ENCODE data around the gene PKD1L1. TPM values are rescaled to one million over a fixed set of nuclear protein-coding genes. Genes with fewer than 3 reads are reported as not detected.

PKD1L1 gene
- total RNA-seq, 1 experiment from 2014 or later, result 0.24 TPM

- TF ChIP-seq CTCF (IDR thresholded peaks at IDR 0.05; ENCODE audit: unreplicated experiment), result no peak
- intact Hi-C loops (cut with micrococcal nuclease; ENCODE audit: unreplicated experiment), result loop anchor here (2.0 kb wide), 1 partner anchor 541 kb away; no protein-coding TSS in a partner anchor
- BruUV-seq (replicated peaks), result no TSS peak
- no peak overlapping the region for H3K27ac Mint-ChIP-seq (ENCODE audit: unreplicated experiment)
- peaks cover 23% of the 10 kb centered on the region for H3K4me1 Mint-ChIP-seq (ENCODE audit: low read depth, unreplicated experiment)
- DNase-seq, result no peak
- no peak overlapping the region for H3K4me3 Mint-ChIP-seq (ENCODE audit: low read depth, unreplicated experiment)
- no peaks in the 10 kb centered on the region for H3K9me3 Mint-ChIP-seq (ENCODE audit: low read depth, unreplicated experiment)
- no peaks in the 10 kb centered on the region for H3K27me3 Mint-ChIP-seq (ENCODE audit: unreplicated experiment)
- H3K36me3 Mint-ChIP-seq (ENCODE audit: insufficient read depth, unreplicated experiment), result peaks cover 3% of the 10 kb centered on the region
- CTCF ChIA-PET, result interaction anchor here (0.7 kb wide), 1 partner anchor 172 kb away, joined by 3 read pairs; no protein-coding TSS in a partner anchor
These were observed 134.5 kb downstream of the PKD1L1 start for GRCh38 chr7:47813620-47814260.

GRCh38 chr7:47812429-47813136 lies 135.7 kb downstream of the PKD1L1 start:
- Mint-ChIP-seq H3K36me3 (ENCODE audit: insufficient read depth, unreplicated experiment) (peaks cover 3% of the 10 kb centered on the region), H3K9me3 (ENCODE audit: low read depth, unreplicated experiment) (no peaks in the 10 kb centered on the region), H3K27me3 (ENCODE audit: unreplicated experiment) (no peaks in the 10 kb centered on the region), H3K4me1 (ENCODE audit: low read depth, unreplicated experiment) (peaks cover 15% of the 10 kb centered on the region), H3K27ac (ENCODE audit: unreplicated experiment) (no peak overlapping the region), H3K4me3 (ENCODE audit: low read depth, unreplicated experiment) (no peak overlapping the region)
- intact Hi-C loops (cut with micrococcal nuclease; ENCODE audit: unreplicated experiment), result no loop called here
- no peak for TF ChIP-seq CTCF (IDR thresholded peaks at IDR 0.05; ENCODE audit: unreplicated experiment)
- CTCF ChIA-PET, result interaction anchor here (1.2 kb wide), 1 partner anchor 49 kb away, joined by 3 read pairs; no protein-coding TSS in a partner anchor
- no TSS peak for BruUV-seq (replicated peaks)
- no peak for DNase-seq

- intact Hi-C loops (cut with micrococcal nuclease; ENCODE audit: unreplicated experiment), result no loop called here
- Mint-ChIP-seq H3K27me3 (ENCODE audit: unreplicated experiment) (no peaks in the 10 kb centered on the region), H3K4me1 (ENCODE audit: low read depth, unreplicated experiment) (peaks cover 14% of the 10 kb centered on the region), H3K4me3 (ENCODE audit: low read depth, unreplicated experiment) (no peak overlapping the region), H3K36me3 (ENCODE audit: insufficient read depth, unreplicated experiment) (peaks cover 3% of the 10 kb centered on the region), H3K27ac (ENCODE audit: unreplicated experiment) (no peak overlapping the region), H3K9me3 (ENCODE audit: low read depth, unreplicated experiment) (no peaks in the 10 kb centered on the region)
- no peak for TF ChIP-seq CTCF (IDR thresholded peaks at IDR 0.05; ENCODE audit: unreplicated experiment)
- CTCF ChIA-PET, result interaction anchor here (1.2 kb wide), 1 partner anchor 48 kb away, joined by 3 read pairs; no protein-coding TSS in a partner anchor
- no TSS peak for BruUV-seq (replicated peaks)
- no peak for DNase-seq
These were observed 136.5 kb downstream of the PKD1L1 start for GRCh38 chr7:47811632-47812380.

- Mint-ChIP-seq H3K36me3 (ENCODE audit: insufficient read depth, unreplicated experiment) (no peaks in the 10 kb centered on the region), H3K4me3 (ENCODE audit: low read depth, unreplicated experiment) (no peak overlapping the region), H3K9me3 (ENCODE audit: low read depth, unreplicated experiment) (no peaks in the 10 kb centered on the region), H3K4me1 (ENCODE audit: low read depth, unreplicated experiment) (peaks cover 14% of the 10 kb centered on the region), H3K27me3 (ENCODE audit: unreplicated experiment) (no peaks in the 10 kb centered on the region), H3K27ac (ENCODE audit: unreplicated experiment) (no peak overlapping the region)
- CTCF ChIA-PET, result interaction anchor here (0.9 to 1.0 kb wide), 2 partner anchors 10 to 46 kb away, joined by 4 read pairs; no protein-coding TSS in a partner anchor
- no TSS peak for BruUV-seq (replicated peaks)
- no peak for DNase-seq
- intact Hi-C loops (cut with micrococcal nuclease; ENCODE audit: unreplicated experiment), result no loop called here
- TF ChIP-seq CTCF (IDR thresholded peaks at IDR 0.05; ENCODE audit: unreplicated experiment), result no peak
These were observed 138.9 kb downstream of the PKD1L1 start for GRCh38 chr7:47809387-47809786.

Data from Calu3 (cell line).